ENCODE results near the gene TNFSF11. TPM values are rescaled to one million over a fixed set of nuclear protein-coding genes. Genes with fewer than 3 reads are reported as not detected.

TNFSF11 gene
- total RNA-seq, 1 experiment from 2014 or later = 3.5 TPM

- no peak overlapping the region for H4K8ac ChIP-seq (replicated peaks; ENCODE audit: insufficient read length, low read depth, low read length)
- H3K4me2 ChIP-seq (ENCODE audit: insufficient read depth, insufficient read length, low read length) = no peak overlapping the region
- no peak overlapping the region for H2BK15ac ChIP-seq (ENCODE audit: low read depth, low read length)
- H2BK20ac ChIP-seq (ENCODE audit: low read depth, low read length, poor library complexity, severe bottlenecking) = no peak overlapping the region
- H2AK5ac ChIP-seq (ENCODE audit: insufficient read length, low read length) = no peak overlapping the region
- no peak overlapping the region for H2BK12ac ChIP-seq (ENCODE audit: insufficient read length, low read depth, low read length)
- peaks cover 11 to 15% (median 13%) of the 10 kb centered on the region in 3 experiments; a peak in 5 of 7 replicates for H3K36me3 Mint-ChIP-seq (ENCODE audit: insufficient read depth in 1 of 3, low read depth in 3 of 3)
- no peak overlapping the region for H2BK120ac ChIP-seq (ENCODE audit: low read depth, low read length, poor library complexity, severe bottlenecking)
- no peaks in the 10 kb centered on the region for H3K79me1 ChIP-seq (ENCODE audit: insufficient read depth, low read depth, low read length, poor library complexity, severe bottlenecking)
- no peak overlapping the region for H3T11ph ChIP-seq (ENCODE audit: low read length)
- H3K27ac ChIP-seq (ENCODE audit: insufficient read length, low read depth, low read length) = no peak overlapping the region
- peaks cover 8 to 10% of the 10 kb centered on the region in 2 experiments for H3K4me1 Mint-ChIP-seq
- no peak overlapping the region for H2AFZ ChIP-seq (ENCODE audit: low read length)
- no peaks in the 10 kb centered on the region for H3K27me3 Mint-ChIP-seq (ENCODE audit: low read depth)
- no peak overlapping the region; a peak in 1 of 7 replicates for H3K27ac Mint-ChIP-seq
- WGBS (ENCODE audit: extremely low coverage, insufficient read length, low lambda C conversion rate) = no CpG with 5 or more reads among the region's 2 CpGs
- TF ChIP-seq, protein P1, sequence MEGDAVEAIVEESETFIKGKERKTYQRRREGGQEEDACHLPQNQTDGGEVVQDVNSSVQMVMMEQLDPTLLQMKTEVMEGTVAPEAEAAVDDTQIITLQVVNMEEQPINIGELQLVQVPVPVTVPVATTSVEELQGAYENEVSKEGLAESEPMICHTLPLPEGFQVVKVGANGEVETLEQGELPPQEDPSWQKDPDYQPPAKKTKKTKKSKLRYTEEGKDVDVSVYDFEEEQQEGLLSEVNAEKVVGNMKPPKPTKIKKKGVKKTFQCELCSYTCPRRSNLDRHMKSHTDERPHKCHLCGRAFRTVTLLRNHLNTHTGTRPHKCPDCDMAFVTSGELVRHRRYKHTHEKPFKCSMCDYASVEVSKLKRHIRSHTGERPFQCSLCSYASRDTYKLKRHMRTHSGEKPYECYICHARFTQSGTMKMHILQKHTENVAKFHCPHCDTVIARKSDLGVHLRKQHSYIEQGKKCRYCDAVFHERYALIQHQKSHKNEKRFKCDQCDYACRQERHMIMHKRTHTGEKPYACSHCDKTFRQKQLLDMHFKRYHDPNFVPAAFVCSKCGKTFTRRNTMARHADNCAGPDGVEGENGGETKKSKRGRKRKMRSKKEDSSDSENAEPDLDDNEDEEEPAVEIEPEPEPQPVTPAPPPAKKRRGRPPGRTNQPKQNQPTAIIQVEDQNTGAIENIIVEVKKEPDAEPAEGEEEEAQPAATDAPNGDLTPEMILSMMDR (conservative IDR thresholded peaks at IDR 0.05) = no peak
- no peaks in the 10 kb centered on the region for H3K9me3 Mint-ChIP-seq
- no peak overlapping the region for H3K9ac ChIP-seq (ENCODE audit: extremely low read depth, insufficient read length, low read length)
- H3K23me2 ChIP-seq (ENCODE audit: insufficient read length, low read depth, low read length, poor library complexity, severe bottlenecking) = no peaks in the 10 kb centered on the region
- no peak overlapping the region for H3K23ac ChIP-seq (ENCODE audit: insufficient read length, low read depth, low read length)
- H3K4me1 ChIP-seq (ENCODE audit: insufficient read depth, low read length) = no peaks in the 10 kb centered on the region
- no peaks in the 10 kb centered on the region for H3K79me2 ChIP-seq (ENCODE audit: insufficient read depth, low read length)
- no peak for DNase-seq
- no peaks in the 10 kb centered on the region for H3K27me3 ChIP-seq (ENCODE audit: insufficient read depth, low read length)
- H4K20me1 ChIP-seq (ENCODE audit: control insufficient read depth, insufficient read depth, insufficient read length) = no peaks in the 10 kb centered on the region
- no peak overlapping the region for H4K91ac ChIP-seq (ENCODE audit: insufficient read length, low read depth, low read length)
- H3K18ac ChIP-seq (ENCODE audit: insufficient read length, low read depth, low read length) = no peak overlapping the region
- H3K14ac ChIP-seq (ENCODE audit: insufficient read depth, low read length) = no peak overlapping the region
- no peak overlapping the region for H2BK5ac ChIP-seq (ENCODE audit: insufficient read length, low read length)
- H3K4me3 Mint-ChIP-seq = no peak overlapping the region
- H3K9me3 ChIP-seq (ENCODE audit: control insufficient read depth, low read depth, low read length) = no peaks in the 10 kb centered on the region
- no peak overlapping the region for H3K4ac ChIP-seq (ENCODE audit: low read depth, low read length)
- H3K56ac ChIP-seq (ENCODE audit: insufficient read length, low read depth, low read length) = no peak overlapping the region
- H4K5ac ChIP-seq (ENCODE audit: insufficient read length, low read depth, low read length) = no peak overlapping the region
These were observed 29.6 kb downstream of the TNFSF11 start for GRCh38 chr13:42603571-42603970.
